Measurements from ENCODE around the gene SHOC2.

Gene SHOC2

GRCh38 chr10:110947061-110947595 lies 27.7 kb downstream of the SHOC2 start:
- no peak for DNase-seq

GRCh38 chr10:110951381-110951780 lies 32.0 kb downstream of the SHOC2 start:
- no peak for DNase-seq

- no peak for DNase-seq
Measured at GRCh38 chr10:110957606-110958005, 38.2 kb downstream of the SHOC2 start.

- no peak for DNase-seq
Measured at GRCh38 chr10:110959379-110960332, 40.3 kb downstream of the SHOC2 start.

- DNase-seq: no peak
Measured at GRCh38 chr10:110960333-110960712, 40.9 kb downstream of the SHOC2 start.

GRCh38 chr10:110962443-110962842 lies 43.0 kb downstream of the SHOC2 start:
- no peak for DNase-seq

- no peak for DNase-seq
Measured at GRCh38 chr10:110963162-110963561, 43.8 kb downstream of the SHOC2 start.

- DNase-seq: no peak
Measured at GRCh38 chr10:110964681-110965080, 45.3 kb downstream of the SHOC2 start.

GRCh38 chr10:110965216-110965615 lies 45.8 kb downstream of the SHOC2 start:
- no peak for DNase-seq

- no peak for DNase-seq
Measured at GRCh38 chr10:110966146-110966545, 46.7 kb downstream of the SHOC2 start.

- no peak for DNase-seq
Measured at GRCh38 chr10:110967009-110967630, 47.7 kb downstream of the SHOC2 start.

GRCh38 chr10:110967645-110968044 lies 48.2 kb downstream of the SHOC2 start:
- DNase-seq: no peak

- no peak for DNase-seq
Measured at GRCh38 chr10:110969183-110969582, 49.8 kb downstream of the SHOC2 start.

- no peak for DNase-seq
Measured at GRCh38 chr10:110971638-110972037, 52.2 kb downstream of the SHOC2 start.

- no peak for DNase-seq
Measured at GRCh38 chr10:110972231-110973134, 53.1 kb downstream of the SHOC2 start.

GRCh38 chr10:110973400-110973799 lies 54.0 kb downstream of the SHOC2 start:
- DNase-seq: no peak

GRCh38 chr10:110976577-110976976 lies 57.2 kb downstream of the SHOC2 start:
- DNase-seq: no peak

GRCh38 chr10:110977662-110978061 lies 58.3 kb downstream of the SHOC2 start:
- DNase-seq: no peak

GRCh38 chr10:110978204-110978603 lies 58.8 kb downstream of the SHOC2 start:
- no peak for DNase-seq

- no peak for DNase-seq
Measured at GRCh38 chr10:110979611-110980010, 60.2 kb downstream of the SHOC2 start.

- no peak for DNase-seq
Measured at GRCh38 chr10:110980807-110981206, 61.4 kb downstream of the SHOC2 start.

GRCh38 chr10:110983466-110983865 lies 64.1 kb downstream of the SHOC2 start:
- DNase-seq: no peak

Measured in activated naive CD4-positive, alpha-beta T cell treated with anti-CD3 and anti-CD28 coated beads, Interleukin-2, amount 50 U/mL, for 16 hours (primary cell).